NB4 (cell line): ENCODE results near the gene USH2A.

ENCODE experiments used
- DNase-seq: peaks from one replicate; pipeline ENCODE4 v3.0.0; 2010; ENCODE audit warnings: low read depth
- H3K4me3 ChIP-seq: one replicate; pipeline ENCODE4 v1.5.1; 2011; ENCODE audit warnings: mild to moderate bottlenecking, low read depth, low read length, moderate library complexity
- CTCF ChIP-seq: IDR thresholded peaks from one replicate; pipeline ENCODE4 v1.5.1; 2012; ENCODE audit warnings: low read depth, low read length
- MAX ChIP-seq: IDR thresholded peaks from 2 replicates; pipeline ENCODE4 v1.6.1; 2011; ENCODE audit warnings: low read depth, low read length
- MYC ChIP-seq: IDR thresholded peaks from 2 replicates; pipeline ENCODE4 v1.6.1; 2011; ENCODE audit warnings: low read depth, low read length
- POLR2A ChIP-seq: IDR thresholded peaks from 2 replicates; pipeline ENCODE4 v1.6.1; 2011; ENCODE audit warnings: mild to moderate bottlenecking; ENCODE audit not compliant: insufficient read length; ENCODE audit errors: extremely low read depth

USH2A gene

GRCh38 chr1:215905493-215906115 lies 517.6 kb downstream of the USH2A start:
- no peak overlapping the region for H3K4me3 ChIP-seq
- no peak for TF ChIP-seq CTCF
- TF ChIP-seq MAX: no peak
- no peak for TF ChIP-seq MYC
- no peak for TF ChIP-seq POLR2A
- DNase-seq: no peak

- TF ChIP-seq POLR2A: no peak
- no peak for TF ChIP-seq MYC
- TF ChIP-seq MAX: no peak
- no peak for TF ChIP-seq CTCF
- no peak overlapping the region for H3K4me3 ChIP-seq
- no peak for DNase-seq
Observed at GRCh38 chr1:215900684-215901083, 522.6 kb downstream of the USH2A start.

GRCh38 chr1:215899901-215900300 lies 523.3 kb downstream of the USH2A start:
- no peak for DNase-seq
- no peak overlapping the region for H3K4me3 ChIP-seq
- TF ChIP-seq MAX: no peak
- no peak for TF ChIP-seq MYC
- TF ChIP-seq POLR2A: no peak
- TF ChIP-seq CTCF: no peak

GRCh38 chr1:215895893-215896292 lies 527.4 kb downstream of the USH2A start:
- TF ChIP-seq MAX (no peak), MYC (no peak), CTCF (no peak), POLR2A (no peak)
- DNase-seq: no peak
- H3K4me3 ChIP-seq: no peak overlapping the region

- TF ChIP-seq MYC (no peak), CTCF (no peak), POLR2A (no peak), MAX (no peak)
- H3K4me3 ChIP-seq: no peak overlapping the region
- peak; percentile 9 for DNase-seq
Observed at GRCh38 chr1:215895276-215895675, 528.0 kb downstream of the USH2A start.

- no peak overlapping the region for H3K4me3 ChIP-seq
- no peak for TF ChIP-seq CTCF
- TF ChIP-seq MYC: no peak
- no peak for TF ChIP-seq POLR2A
- TF ChIP-seq MAX: no peak
- no peak for DNase-seq
Observed at GRCh38 chr1:215894617-215895016, 528.6 kb downstream of the USH2A start.
